Testis (tissue), 2 donors: ENCODE measurements around the gene MPRIP.

ENCODE experiments used
- POLR2A ChIP-seq: fragments of 450-650 bp; IDR thresholded peaks from one replicate; pipeline ENCODE4 v1.6.1; 2017; ENCODE audit warnings: antibody characterized with exemption, mild to moderate bottlenecking, moderate library complexity
- TF ChIP-seq, protein P1 (sequence below), 3 experiments: fragments of 450-650 bp in 2 of 3; fragments of 200-600 bp in 1 of 3; sonication (generic) in 1 of 3; IDR thresholded peaks; one replicate each; pipeline ENCODE4 v1.5.1; 2016 to 2019; ENCODE audit warnings: antibody characterized with exemption in 3 of 3, mild to moderate bottlenecking in 2 of 3, moderate library complexity in 1 of 3

GRCh38 chr17:17226451-17227265 is 184.4 kb downstream of the MPRIP start:
- TF ChIP-seq, protein P1, sequence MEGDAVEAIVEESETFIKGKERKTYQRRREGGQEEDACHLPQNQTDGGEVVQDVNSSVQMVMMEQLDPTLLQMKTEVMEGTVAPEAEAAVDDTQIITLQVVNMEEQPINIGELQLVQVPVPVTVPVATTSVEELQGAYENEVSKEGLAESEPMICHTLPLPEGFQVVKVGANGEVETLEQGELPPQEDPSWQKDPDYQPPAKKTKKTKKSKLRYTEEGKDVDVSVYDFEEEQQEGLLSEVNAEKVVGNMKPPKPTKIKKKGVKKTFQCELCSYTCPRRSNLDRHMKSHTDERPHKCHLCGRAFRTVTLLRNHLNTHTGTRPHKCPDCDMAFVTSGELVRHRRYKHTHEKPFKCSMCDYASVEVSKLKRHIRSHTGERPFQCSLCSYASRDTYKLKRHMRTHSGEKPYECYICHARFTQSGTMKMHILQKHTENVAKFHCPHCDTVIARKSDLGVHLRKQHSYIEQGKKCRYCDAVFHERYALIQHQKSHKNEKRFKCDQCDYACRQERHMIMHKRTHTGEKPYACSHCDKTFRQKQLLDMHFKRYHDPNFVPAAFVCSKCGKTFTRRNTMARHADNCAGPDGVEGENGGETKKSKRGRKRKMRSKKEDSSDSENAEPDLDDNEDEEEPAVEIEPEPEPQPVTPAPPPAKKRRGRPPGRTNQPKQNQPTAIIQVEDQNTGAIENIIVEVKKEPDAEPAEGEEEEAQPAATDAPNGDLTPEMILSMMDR (IDR thresholded peaks at IDR 0.05), result no peak
- TF ChIP-seq POLR2A, result no peak
